ENCODE results near the gene RNF180. TPM values are rescaled to one million over a fixed set of nuclear protein-coding genes. Genes with fewer than 3 reads are reported as not detected.

Gene RNF180
- total and polyA plus RNA-seq, 10 of the 15 experiments (the other 5 are each of a cell fraction or from before 2014, with no cell fraction given): 0.16 to 1.2 (median 0.73) TPM

- POLR2A ChIA-PET: interaction anchor here (1.2 kb wide), 1 partner anchor 45 kb away, joined by 3 read pairs; no protein-coding TSS in a partner anchor
Observed at GRCh38 chr5:64160201-64160600, 5.4 kb upstream of the RNF180 start.

More at GRCh38 chr5:64160201-64160600, 5.4 kb upstream of the RNF180 start:
- H3K36me3 ChIP-seq (ENCODE audit: control insufficient read depth in 2 of 2, insufficient read depth in 2 of 2, low read length in 1 of 2): no peaks in the 10 kb centered on the region
- no peak overlapping the region for H3K4me3 ChIP-seq
- BruUV-seq (replicated peaks): no TSS peak
- H3K27ac ChIP-seq (ENCODE audit: control insufficient read depth, insufficient read depth): no peak overlapping the region
- intact Hi-C loops (cut with micrococcal nuclease; ENCODE audit: unreplicated experiment): no loop called here
- 0 out of 4 replicates have a peak, but pooled peaks cover 0 to 4% of the 10 kb centered on the region in 2 experiments for H3K27me3 ChIP-seq (replicated peaks in 1 of 2; ENCODE audit: control insufficient read depth in 2 of 2, insufficient read depth in 2 of 2, low read length in 1 of 2)
- H2AFZ ChIP-seq (ENCODE audit: control insufficient read depth, low read depth, low read length): no peak overlapping the region
- H3K9ac ChIP-seq (ENCODE audit: control insufficient read depth, insufficient read depth, low read length): no peak overlapping the region
- RAD21 ChIA-PET (ENCODE audit: unreplicated experiment): interaction anchor here (1.1 to 2.5 kb wide), 2 partner anchors 40 to 45 kb away, joined by 6 to 8 read pairs; no protein-coding TSS in a partner anchor
- FAIRE-seq (no peak), DNase-seq (ENCODE audit: low read depth, low spot score) (no peak), ATAC-seq (no peak)
- CTCF ChIA-PET: interaction anchor here (1.5 to 6.6 kb wide), 2 partner anchors 13 to 47 kb away, joined by 4 to 54 read pairs; no protein-coding TSS in a partner anchor
- no peaks in the 10 kb centered on the region for H3K9me3 ChIP-seq (replicated peaks; ENCODE audit: control insufficient read depth, insufficient read depth, low read length)
- H4K20me1 ChIP-seq (ENCODE audit: control insufficient read depth, insufficient read depth): no peaks in the 10 kb centered on the region
- SMC1A ChIA-PET (ENCODE audit: uncharacterized antibody, unreplicated experiment): interaction anchor here (1.1 to 1.4 kb wide), 3 partner anchors 9 to 451 kb away, joined by 4 to 5 read pairs (median 5); no protein-coding TSS in a partner anchor
- TF ChIP-seq ATF3 (IDR thresholded peaks at IDR 0.05; ENCODE audit: borderline replicate concordance, extremely low read depth, low read depth, low read length) (no peak), ZBTB4 (CRISPR knock-in tag; IDR thresholded peaks at IDR 0.05) (no peak), TCF3 (IDR thresholded peaks at IDR 0.05; ENCODE audit: borderline replicate concordance, insufficient read depth, low read depth, low read length) (no peak), TCF7 (IDR thresholded peaks at IDR 0.05; ENCODE audit: borderline replicate concordance) (no peak), HDAC6 (IDR thresholded peaks at IDR 0.05; ENCODE audit: unreplicated experiment) (no peak), NFYB (IDR thresholded peaks at IDR 0.05; ENCODE audit: insufficient read depth, low read depth, low read length) (no peak), ESRRA (IDR thresholded peaks at IDR 0.05; ENCODE audit: low read length) (no peak), CREM (IDR thresholded peaks at IDR 0.05; ENCODE audit: low read depth) (no peak), SMAD5 (IDR thresholded peaks at IDR 0.05; ENCODE audit: low read depth) (no peak), DPF2 (IDR thresholded peaks at IDR 0.05) (no peak), EGR1 (IDR thresholded peaks at IDR 0.05; ENCODE audit: borderline replicate concordance in 1 of 2, low read depth in 2 of 2, low read length in 2 of 2) (no peak), NR2C2 (IDR thresholded peaks at IDR 0.05; ENCODE audit: borderline replicate concordance, control insufficient read depth, insufficient read length, low read depth) (no peak), KDM1A (IDR thresholded peaks at IDR 0.05; ENCODE audit: borderline replicate concordance) (no peak), FOXM1 (IDR thresholded peaks at IDR 0.05; ENCODE audit: low read depth, low read length) (no peak), CBFB (IDR thresholded peaks at IDR 0.05; ENCODE audit: low read depth) (no peak), ZNF24 (IDR thresholded peaks at IDR 0.05) (no peak), SP1 (IDR thresholded peaks at IDR 0.05; ENCODE audit: low read depth, low read length) (no peak), FOS (IDR thresholded peaks at IDR 0.05; ENCODE audit: borderline replicate concordance, extremely low read depth, insufficient read length) (no peak)
- TF ChIP-seq, protein P1, sequence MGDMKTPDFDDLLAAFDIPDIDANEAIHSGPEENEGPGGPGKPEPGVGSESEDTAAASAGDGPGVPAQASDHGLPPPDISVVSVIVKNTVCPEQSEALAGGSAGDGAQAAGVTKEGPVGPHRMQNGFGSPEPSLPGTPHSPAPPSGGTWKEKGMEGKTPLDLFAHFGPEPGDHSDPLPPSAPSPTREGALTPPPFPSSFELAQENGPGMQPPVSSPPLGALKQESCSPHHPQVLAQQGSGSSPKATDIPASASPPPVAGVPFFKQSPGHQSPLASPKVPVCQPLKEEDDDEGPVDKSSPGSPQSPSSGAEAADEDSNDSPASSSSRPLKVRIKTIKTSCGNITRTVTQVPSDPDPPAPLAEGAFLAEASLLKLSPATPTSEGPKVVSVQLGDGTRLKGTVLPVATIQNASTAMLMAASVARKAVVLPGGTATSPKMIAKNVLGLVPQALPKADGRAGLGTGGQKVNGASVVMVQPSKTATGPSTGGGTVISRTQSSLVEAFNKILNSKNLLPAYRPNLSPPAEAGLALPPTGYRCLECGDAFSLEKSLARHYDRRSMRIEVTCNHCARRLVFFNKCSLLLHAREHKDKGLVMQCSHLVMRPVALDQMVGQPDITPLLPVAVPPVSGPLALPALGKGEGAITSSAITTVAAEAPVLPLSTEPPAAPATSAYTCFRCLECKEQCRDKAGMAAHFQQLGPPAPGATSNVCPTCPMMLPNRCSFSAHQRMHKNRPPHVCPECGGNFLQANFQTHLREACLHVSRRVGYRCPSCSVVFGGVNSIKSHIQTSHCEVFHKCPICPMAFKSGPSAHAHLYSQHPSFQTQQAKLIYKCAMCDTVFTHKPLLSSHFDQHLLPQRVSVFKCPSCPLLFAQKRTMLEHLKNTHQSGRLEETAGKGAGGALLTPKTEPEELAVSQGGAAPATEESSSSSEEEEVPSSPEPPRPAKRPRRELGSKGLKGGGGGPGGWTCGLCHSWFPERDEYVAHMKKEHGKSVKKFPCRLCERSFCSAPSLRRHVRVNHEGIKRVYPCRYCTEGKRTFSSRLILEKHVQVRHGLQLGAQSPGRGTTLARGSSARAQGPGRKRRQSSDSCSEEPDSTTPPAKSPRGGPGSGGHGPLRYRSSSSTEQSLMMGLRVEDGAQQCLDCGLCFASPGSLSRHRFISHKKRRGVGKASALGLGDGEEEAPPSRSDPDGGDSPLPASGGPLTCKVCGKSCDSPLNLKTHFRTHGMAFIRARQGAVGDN (IDR thresholded peaks at IDR 0.05): no peak
- 53% methylated on average over 6 of the region's 6 CpGs for WGBS (ENCODE audit: insufficient coverage, insufficient replicate concordance, low lambda C conversion rate, missing lambda C conversion rate)
- no peak overlapping the region for H3K4me2 ChIP-seq (ENCODE audit: control insufficient read depth, insufficient read depth)
- in situ Hi-C loops (cut with MboI): no loop called here
- no peaks in the 10 kb centered on the region for H3K4me1 ChIP-seq (ENCODE audit: control insufficient read depth, insufficient read depth, low read length)
- H3K79me2 ChIP-seq (ENCODE audit: control insufficient read depth, insufficient read depth, low read length): no peaks in the 10 kb centered on the region
